SU-DHL-6 (cell line): Measurements from ENCODE around the gene PRDM4.
"Not testable (repeated sequence)": the region's sequence is repeated elsewhere in the genome, so short reads cannot be mapped to it uniquely, and the experiment has no call there.

Experiments
- H2AFZ ChIP-seq: fragments of 200-600 bp; sonication (generic); 2 replicates; pipeline ENCODE4 v1.6.1; 2014; ENCODE audit warnings: low read depth, mild to moderate bottlenecking, moderate library complexity, mixed read lengths, antibody characterized with exemption, low read length; ENCODE audit not compliant: severe bottlenecking
- H3F3A ChIP-seq: fragments of 200-600 bp; shearing (Covaris generic); 2 replicates; pipeline ENCODE4 v1.6.0; 2016; ENCODE audit warnings: antibody characterized with exemption, mild to moderate bottlenecking; ENCODE audit not compliant: insufficient read depth
- H3K27ac ChIP-seq: fragments of 200-600 bp; sonication (generic); 2 replicates; pipeline ENCODE4 v1.5.1; 2016; ENCODE audit warnings: low read depth, mild to moderate bottlenecking, low read length, moderate library complexity, mixed read lengths
- H3K27me3 ChIP-seq: fragments of 200-600 bp; sonication (generic), shearing (Covaris generic); 2 replicates; pipeline ENCODE4 v1.6.0; 2014; ENCODE audit warnings: mild to moderate bottlenecking, low read length
- H3K36me3 ChIP-seq: fragments of 200-600 bp; sonication (generic); 2 replicates; pipeline ENCODE4 v1.6.1; 2014; ENCODE audit warnings: mild to moderate bottlenecking, low read length, mixed read lengths
- H3K4me2 ChIP-seq: fragments of 300-600, 200-600 bp; shearing (Covaris generic), sonication (generic); 2 replicates; pipeline ENCODE4 v1.6.0; 2014; ENCODE audit warnings: low read length, low read depth, mild to moderate bottlenecking; ENCODE audit not compliant: poor library complexity, severe bottlenecking
- H3K4me3 ChIP-seq: fragments of 200-600 bp; sonication (generic); 2 replicates; pipeline ENCODE4 v1.5.1; 2014; ENCODE audit warnings: antibody characterized with exemption, low read length, mild to moderate bottlenecking, mixed read lengths; ENCODE audit not compliant: insufficient read depth, poor library complexity, severe bottlenecking
- H3K79me2 ChIP-seq: fragments of 200-600 bp; sonication (generic); 2 replicates; pipeline ENCODE4 v1.6.1; 2014; ENCODE audit warnings: mild to moderate bottlenecking, low read length, moderate library complexity; ENCODE audit not compliant: insufficient read depth
- H3K9ac ChIP-seq: fragments of 200-600 bp; sonication (generic); 2 replicates; pipeline ENCODE4 v1.7.0; 2014; ENCODE audit warnings: mild to moderate bottlenecking, low read length
- H3K9me2 ChIP-seq: fragments of 200-600 bp; sonication (generic); replicated peaks from 2 replicates; pipeline ENCODE4 v1.6.1; 2014; ENCODE audit warnings: low read length; ENCODE audit not compliant: insufficient read depth
- H3K9me3 ChIP-seq: fragments of 200-600 bp; sonication (generic); 2 replicates; pipeline ENCODE4 v1.6.1; 2014; ENCODE audit warnings: low read length, mixed read lengths; ENCODE audit not compliant: insufficient read depth
- H4K20me1 ChIP-seq: fragments of 200-600 bp; sonication (generic); 2 replicates; pipeline ENCODE4 v1.6.1; 2014; ENCODE audit warnings: low read depth, mild to moderate bottlenecking, antibody characterized with exemption, low read length, moderate library complexity, mixed read lengths
- EZH2phosphoT487 ChIP-seq: fragments of 200-600 bp; sonication (generic), shearing (Covaris generic); conservative IDR thresholded peaks from 2 replicates; pipeline ENCODE4 v1.6.1; 2018; ENCODE audit warnings: mild to moderate bottlenecking, antibody characterized with exemption, low read length, moderate library complexity, mixed read lengths
- TF ChIP-seq, protein P1 (sequence below): fragments of 200-600 bp; sonication (generic); IDR thresholded peaks from one replicate; pipeline ENCODE4 v1.5.1; 2017; ENCODE audit warnings: antibody characterized with exemption, mild to moderate bottlenecking, low read length, moderate library complexity; ENCODE audit not compliant: insufficient read depth, poor library complexity, severe bottlenecking

Gene PRDM4

GRCh38 chr12:107718606-107719005 lies 42.3 kb downstream of the PRDM4 start:
- no peaks in the 10 kb centered on the region for H4K20me1 ChIP-seq
- H3F3A ChIP-seq, result no peaks in the 10 kb centered on the region
- H3K9ac ChIP-seq, result no peak overlapping the region
- H3K27me3 ChIP-seq, result no peaks in the 10 kb centered on the region
- H3K27ac ChIP-seq, result no peak overlapping the region
- no peak for TF ChIP-seq EZH2phosphoT487
- TF ChIP-seq, protein P1, sequence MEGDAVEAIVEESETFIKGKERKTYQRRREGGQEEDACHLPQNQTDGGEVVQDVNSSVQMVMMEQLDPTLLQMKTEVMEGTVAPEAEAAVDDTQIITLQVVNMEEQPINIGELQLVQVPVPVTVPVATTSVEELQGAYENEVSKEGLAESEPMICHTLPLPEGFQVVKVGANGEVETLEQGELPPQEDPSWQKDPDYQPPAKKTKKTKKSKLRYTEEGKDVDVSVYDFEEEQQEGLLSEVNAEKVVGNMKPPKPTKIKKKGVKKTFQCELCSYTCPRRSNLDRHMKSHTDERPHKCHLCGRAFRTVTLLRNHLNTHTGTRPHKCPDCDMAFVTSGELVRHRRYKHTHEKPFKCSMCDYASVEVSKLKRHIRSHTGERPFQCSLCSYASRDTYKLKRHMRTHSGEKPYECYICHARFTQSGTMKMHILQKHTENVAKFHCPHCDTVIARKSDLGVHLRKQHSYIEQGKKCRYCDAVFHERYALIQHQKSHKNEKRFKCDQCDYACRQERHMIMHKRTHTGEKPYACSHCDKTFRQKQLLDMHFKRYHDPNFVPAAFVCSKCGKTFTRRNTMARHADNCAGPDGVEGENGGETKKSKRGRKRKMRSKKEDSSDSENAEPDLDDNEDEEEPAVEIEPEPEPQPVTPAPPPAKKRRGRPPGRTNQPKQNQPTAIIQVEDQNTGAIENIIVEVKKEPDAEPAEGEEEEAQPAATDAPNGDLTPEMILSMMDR, result no peak
- no peaks in the 10 kb centered on the region for H3K79me2 ChIP-seq
- no peak overlapping the region for H2AFZ ChIP-seq
- H3K9me2 ChIP-seq, result no peaks in the 10 kb centered on the region
- H3K4me3 ChIP-seq, result no peak overlapping the region
- H3K9me3 ChIP-seq, result no peaks in the 10 kb centered on the region
- no peak overlapping the region for H3K4me2 ChIP-seq
- peaks cover 11% of the 10 kb centered on the region; the same call in 1 of the 2 replicates for H3K36me3 ChIP-seq

GRCh38 chr12:107715780-107716179 lies 45.2 kb downstream of the PRDM4 start:
- Histone ChIP-seq H2AFZ (no peak overlapping the region), H3K27me3 (no peaks in the 10 kb centered on the region), H3K36me3 (peaks cover 25% of the 10 kb centered on the region; the same call in 1 of the 2 replicates), H3K4me3 (no peak overlapping the region), H4K20me1 (no peaks in the 10 kb centered on the region), H3F3A (no peaks in the 10 kb centered on the region), H3K9ac (no peak overlapping the region), H3K79me2 (no peaks in the 10 kb centered on the region), H3K27ac (no peak overlapping the region), H3K9me3 (no peaks in the 10 kb centered on the region), H3K9me2 (no peaks in the 10 kb centered on the region), H3K4me2 (no peak overlapping the region)
- TF ChIP-seq, protein P1, result no peak

- H3K9ac ChIP-seq, H3K9me3 ChIP-seq, H2AFZ ChIP-seq, H3K27me3 ChIP-seq, H3K4me3 ChIP-seq, H3K4me2 ChIP-seq, H3K27ac ChIP-seq, H3F3A ChIP-seq, H4K20me1 ChIP-seq, H3K79me2 ChIP-seq, H3K9me2 ChIP-seq: not testable (repeated sequence)
- peaks cover 40% of the 10 kb centered on the region for H3K36me3 ChIP-seq
Observed at GRCh38 chr12:107705522-107705921, 55.4 kb downstream of the PRDM4 start.

DNA sequence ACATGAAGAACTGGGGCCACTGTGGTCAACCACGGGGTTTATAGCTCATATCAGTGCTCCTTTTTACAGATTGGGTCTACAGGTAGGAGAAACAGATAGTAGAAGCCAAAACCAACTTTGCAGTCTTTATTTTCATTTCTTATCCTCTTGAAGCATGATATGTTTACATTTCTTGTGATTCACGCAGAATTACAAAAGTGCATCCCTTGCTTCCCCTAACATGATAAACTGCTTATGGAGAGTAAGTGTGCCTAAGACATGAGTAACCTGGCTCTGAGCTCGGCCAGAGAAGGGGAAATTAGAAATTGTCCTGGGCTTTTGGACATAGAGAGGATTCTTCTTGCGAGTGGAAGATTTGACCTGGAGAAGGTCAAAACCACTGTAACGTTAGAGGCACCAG lies 56.9 kb downstream of the PRDM4 start:
- Histone ChIP-seq H3K79me2 (no peaks in the 10 kb centered on the region), H3K9me3 (no peaks in the 10 kb centered on the region), H3K4me3 (no peak overlapping the region), H4K20me1 (no peaks in the 10 kb centered on the region), H2AFZ (no peak overlapping the region), H3F3A (no peaks in the 10 kb centered on the region), H3K4me2 (no peak overlapping the region), H3K36me3 (peaks cover 46% of the 10 kb centered on the region), H3K27me3 (no peaks in the 10 kb centered on the region), H3K27ac (no peak overlapping the region), H3K9me2 (no peaks in the 10 kb centered on the region), H3K9ac (no peak overlapping the region)
- no peak for TF ChIP-seq EZH2phosphoT487
- TF ChIP-seq, protein P1, result no peak
